HUES48 (cell line): ENCODE measurements around the gene OR5M8.

Experiments used
- H3K27ac ChIP-seq: one replicate; pipeline ENCODE4 v1.7.0; 2013; ENCODE audit warnings: low read depth, low read length, inconsistent platforms
- H3K27me3 ChIP-seq: 2 replicates; pipeline ENCODE4 v1.6.1; 2013; ENCODE audit warnings: mild to moderate bottlenecking, low read length; ENCODE audit not compliant: control insufficient read depth, insufficient read depth
- H3K36me3 ChIP-seq: 2 replicates; pipeline ENCODE4 v1.6.1; 2013; ENCODE audit warnings: low read length; ENCODE audit not compliant: control insufficient read depth, insufficient read depth
- H3K4me1 ChIP-seq: 2 replicates; pipeline ENCODE4 v1.6.1; 2013; ENCODE audit warnings: mild to moderate bottlenecking, low read length; ENCODE audit not compliant: control insufficient read depth, insufficient read depth
- H3K4me3 ChIP-seq: 2 replicates; pipeline ENCODE4 v1.5.1; 2013; ENCODE audit warnings: mild to moderate bottlenecking, low read depth, low read length
- H3K9ac ChIP-seq: 2 replicates; pipeline ENCODE4 v1.6.1; 2013; ENCODE audit warnings: mild to moderate bottlenecking, low read depth, low read length, moderate library complexity
- H3K9me3 ChIP-seq: 2 replicates; pipeline ENCODE4 v1.6.1; 2013; ENCODE audit warnings: low read length; ENCODE audit not compliant: control insufficient read depth, insufficient read depth

The OR5M8 gene

DNA sequence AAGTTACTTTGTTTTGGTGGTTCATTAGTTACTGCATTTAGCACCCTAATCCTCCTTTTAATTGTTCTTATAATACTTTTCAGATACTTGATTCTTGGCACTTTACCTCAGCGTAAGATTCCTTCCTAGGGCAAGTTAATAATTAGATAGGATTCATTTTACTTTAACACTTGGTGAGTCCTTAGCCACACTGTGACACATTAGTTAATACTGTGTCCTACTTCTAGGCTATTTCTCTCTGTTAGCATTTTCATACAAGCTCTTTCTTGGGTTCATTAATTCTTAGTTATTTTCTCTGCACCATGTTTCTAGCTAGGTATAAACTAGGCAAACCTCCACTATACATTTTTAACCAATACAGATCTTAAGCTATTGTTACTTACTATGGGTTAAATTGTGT is 34.1 kb downstream of the OR5M8 start:
- Histone ChIP-seq H3K9me3 (no peaks in the 10 kb centered on the region), H3K27ac (no peak overlapping the region), H3K27me3 (no peaks in the 10 kb centered on the region), H3K4me1 (0 out of 2 replicates have a peak, but pooled peaks cover 6% of the 10 kb centered on the region), H3K36me3 (no peaks in the 10 kb centered on the region), H3K4me3 (no peak overlapping the region), H3K9ac (no peak overlapping the region)

- Histone ChIP-seq H3K9me3 (no peaks in the 10 kb centered on the region), H3K9ac (no peak overlapping the region), H3K27me3 (no peaks in the 10 kb centered on the region), H3K4me3 (no peak overlapping the region), H3K27ac (no peak overlapping the region), H3K4me1 (0 out of 2 replicates have a peak, but pooled peaks cover 6% of the 10 kb centered on the region), H3K36me3 (no peaks in the 10 kb centered on the region)
Measured at GRCh38 chr11:56453521-56453920, 37.6 kb downstream of the OR5M8 start.
